Measurements from ENCODE around the gene WDFY1. TPM values are rescaled to one million over a fixed set of nuclear protein-coding genes. Genes with fewer than 3 reads are reported as not detected.

WDFY1 gene
- polyA plus RNA-seq, 4 donors = 51.7 to 70.8 (median 61.3) TPM

- DNase-seq (ENCODE audit: low read depth in 4 of 4, low spot score in 3 of 4) = no peak
These were observed 80.0 kb downstream of the WDFY1 start for GRCh38 chr2:223865124-223865523.

DNA sequence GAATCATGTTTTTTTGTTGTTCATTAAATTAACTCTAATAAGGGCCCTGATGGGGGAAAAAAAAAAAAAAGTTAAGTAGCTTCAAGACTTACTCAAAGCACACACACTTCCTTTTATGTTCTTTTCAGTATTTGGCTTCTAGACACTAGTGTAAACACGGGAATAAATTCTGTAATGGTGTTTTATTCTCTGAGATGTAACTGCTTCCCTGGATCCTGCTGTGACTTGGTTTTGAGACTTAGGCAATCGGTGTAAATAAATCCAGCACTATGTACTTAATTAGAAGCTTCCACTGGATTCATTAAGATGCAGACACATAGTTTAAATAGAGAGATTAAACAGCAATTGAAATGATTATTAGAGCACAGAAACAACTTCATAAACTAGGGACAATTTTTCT lies 81.6 kb downstream of the WDFY1 start:
- no peak for DNase-seq (ENCODE audit: low read depth in 4 of 4, low spot score in 3 of 4)

DNA sequence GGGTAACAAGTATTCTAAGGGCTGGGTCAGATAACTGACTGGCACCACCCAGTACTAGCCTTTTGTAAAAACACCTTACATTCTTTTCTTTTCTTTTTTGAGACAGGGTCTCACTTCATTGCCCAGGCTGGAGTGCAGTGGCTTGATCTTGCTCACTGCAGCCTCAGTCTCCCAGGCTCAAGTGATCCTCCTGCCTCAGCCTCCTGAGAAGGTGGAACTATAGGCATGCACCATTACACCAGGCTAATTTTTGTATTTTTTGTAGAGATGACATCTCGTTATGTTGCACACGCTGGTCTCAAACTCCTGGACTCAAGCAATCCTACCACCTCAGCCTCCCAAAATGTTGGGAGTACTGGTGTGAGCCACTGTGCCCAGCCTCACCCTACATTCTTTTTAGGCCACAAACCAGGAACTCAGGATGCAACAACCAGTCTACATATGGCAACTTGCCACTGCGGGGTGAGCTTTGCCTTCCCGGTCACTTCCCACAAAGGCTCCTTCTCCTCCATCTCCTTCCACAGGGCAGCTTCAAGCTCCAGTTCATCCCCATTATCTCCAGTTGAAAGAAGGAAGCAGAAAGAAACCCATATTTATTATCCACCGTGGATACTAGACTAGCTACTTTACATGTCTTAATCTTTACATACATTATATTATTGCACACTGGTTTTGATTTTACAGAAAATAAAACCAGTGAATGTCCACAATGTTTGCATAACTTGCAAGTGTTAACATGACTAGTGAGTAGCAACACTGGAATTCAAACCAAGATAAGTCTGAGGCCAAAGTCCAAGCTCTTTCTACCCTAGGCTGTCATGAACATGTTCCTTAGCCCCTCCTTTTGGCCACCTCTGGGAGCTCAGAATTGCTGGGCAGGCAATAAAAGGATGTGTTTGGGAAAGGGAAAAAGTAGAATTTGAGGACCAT lies 84.1 kb downstream of the WDFY1 start:
- DNase-seq (ENCODE audit: low read depth in 4 of 4, low spot score in 3 of 4) = no peak

DNA sequence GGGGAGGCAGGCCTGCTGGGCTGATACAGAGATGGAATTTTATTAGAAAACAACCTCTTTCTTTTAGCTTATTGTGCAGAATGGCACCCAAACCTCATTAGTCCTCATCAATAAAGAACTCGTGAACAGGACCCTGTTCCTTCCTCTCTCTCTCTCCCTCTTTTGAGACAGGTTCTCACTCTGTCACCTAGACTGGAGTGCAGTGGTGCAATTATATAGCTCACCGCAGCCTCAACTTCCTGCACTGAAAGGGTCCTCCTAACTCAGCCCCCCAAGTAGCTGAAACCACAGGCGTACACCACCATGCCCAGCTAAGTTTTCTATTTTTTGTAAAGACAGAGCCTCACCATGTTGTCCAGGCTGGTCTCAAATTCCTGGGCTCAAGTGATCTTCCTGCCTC lies 86.1 kb downstream of the WDFY1 start:
- no peak for DNase-seq (ENCODE audit: low read depth in 4 of 4, low spot score in 3 of 4)

- no peak for DNase-seq (ENCODE audit: low read depth in 4 of 4, low spot score in 3 of 4)
These were observed 88.6 kb downstream of the WDFY1 start for GRCh38 chr2:223856584-223856983.

DNA sequence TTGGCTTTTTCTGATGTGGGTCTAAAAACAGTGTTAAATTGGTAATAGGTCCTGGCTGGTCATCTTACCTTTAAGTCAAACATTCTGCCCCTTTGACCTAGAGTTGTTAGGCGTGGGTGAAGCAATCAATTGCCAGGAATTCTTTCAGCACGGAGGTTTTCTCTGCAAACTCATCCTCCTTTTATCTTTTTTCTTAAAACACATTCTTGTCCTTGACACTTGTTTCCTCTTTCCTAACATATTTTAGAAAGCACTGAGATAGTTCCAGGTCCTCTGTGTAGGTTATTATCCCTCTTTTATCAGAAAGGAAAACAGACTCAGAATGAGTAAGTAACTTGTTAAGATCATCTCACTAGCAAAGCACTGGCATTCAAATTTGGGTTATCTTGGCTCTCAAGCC lies 89.1 kb downstream of the WDFY1 start:
- no peak for DNase-seq (ENCODE audit: low read depth in 4 of 4, low spot score in 3 of 4)

DNA sequence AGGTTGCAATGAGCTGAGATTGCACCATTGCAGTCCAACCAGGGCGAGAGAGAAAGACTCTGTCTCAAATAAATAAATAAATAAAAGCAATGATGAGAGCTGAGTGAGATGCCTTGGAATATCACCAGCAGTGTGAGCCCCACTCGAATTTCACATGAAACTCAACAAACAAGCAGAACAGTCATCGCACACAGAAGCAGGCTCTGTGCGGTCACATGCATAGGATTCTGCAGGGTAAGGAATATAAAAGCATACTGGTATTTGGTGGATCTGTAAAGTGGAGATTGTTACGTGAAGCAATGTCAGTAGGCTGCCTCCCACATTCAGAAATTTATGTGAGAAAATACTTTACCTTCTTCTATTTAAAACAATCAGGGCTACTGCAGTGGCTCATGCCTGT lies 89.7 kb downstream of the WDFY1 start:
- no peak for DNase-seq (ENCODE audit: low read depth in 4 of 4, low spot score in 3 of 4)

DNA sequence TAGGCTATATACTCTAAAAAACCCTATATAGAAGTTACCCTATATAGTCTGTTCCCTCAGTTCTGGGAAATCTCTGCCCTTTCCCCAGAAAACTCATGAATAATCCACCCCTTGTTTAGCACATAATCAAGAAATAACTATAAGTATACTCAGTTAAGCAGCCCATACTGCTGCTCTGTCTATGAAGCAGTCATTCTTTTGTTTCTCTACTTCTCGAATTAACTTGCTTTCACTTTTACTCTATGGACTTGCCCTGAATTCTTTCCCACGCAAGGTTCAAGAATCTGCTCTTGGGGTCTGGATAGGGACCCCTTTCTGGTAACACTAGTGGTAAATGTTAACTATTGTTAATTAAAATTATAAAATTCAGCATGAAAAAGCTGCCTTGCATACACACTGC lies 90.4 kb downstream of the WDFY1 start:
- no peak for DNase-seq (ENCODE audit: low read depth in 4 of 4, low spot score in 3 of 4)

GRCh38 chr2:223853425-223853837 lies 91.7 kb downstream of the WDFY1 start:
- DNase-seq (ENCODE audit: low read depth in 4 of 4, low spot score in 3 of 4) = no peak

DNA sequence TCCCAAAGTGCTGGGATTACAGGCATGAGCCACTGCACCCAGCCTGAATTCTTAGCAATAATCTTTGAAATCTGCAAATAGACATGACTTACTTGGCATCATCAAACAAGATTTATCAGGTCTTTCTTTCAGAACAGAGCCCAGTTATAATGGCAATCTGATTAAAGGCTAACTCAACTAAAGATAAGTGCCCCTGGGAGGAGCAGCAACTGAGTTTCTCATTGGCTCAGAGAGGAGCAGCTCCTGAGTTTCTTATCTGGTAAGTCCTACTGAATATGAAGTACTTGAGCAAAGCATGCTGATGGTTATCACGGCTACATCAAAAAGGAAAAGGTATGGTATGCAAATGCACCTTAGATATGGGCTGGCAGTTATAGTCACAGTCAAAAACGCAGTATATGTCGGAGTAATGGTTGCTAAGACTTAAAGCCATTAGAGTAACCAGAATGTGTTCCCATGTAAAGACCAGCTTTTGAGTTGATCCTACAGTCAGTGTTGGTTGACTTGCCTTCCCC lies 92.8 kb downstream of the WDFY1 start:
- no peak for DNase-seq (ENCODE audit: low read depth in 4 of 4, low spot score in 3 of 4)

DNA sequence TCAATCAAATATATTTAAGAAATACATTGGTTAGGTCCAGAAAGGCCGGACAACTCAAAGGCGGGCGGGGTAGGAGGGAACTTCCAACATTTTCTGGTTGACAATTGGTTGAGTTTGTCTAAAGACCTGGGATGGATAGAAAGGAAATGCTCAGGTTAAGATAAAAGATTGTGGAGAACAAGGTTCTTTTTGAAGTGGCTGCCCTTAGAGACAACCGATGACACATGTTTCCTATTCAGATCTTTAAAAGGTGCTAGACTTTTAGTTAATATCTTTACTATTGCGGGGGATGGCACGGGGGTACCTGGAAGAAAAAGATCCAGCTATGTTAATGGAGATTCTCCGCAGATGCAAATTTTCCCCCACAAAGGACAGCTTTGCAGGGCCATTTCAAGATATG lies 97.7 kb downstream of the WDFY1 start:
- no peak for DNase-seq (ENCODE audit: low read depth in 4 of 4, low spot score in 3 of 4)

- DNase-seq (ENCODE audit: low read depth in 4 of 4, low spot score in 3 of 4) = no peak
These were observed 98.6 kb downstream of the WDFY1 start for GRCh38 chr2:223846515-223846914.

- DNase-seq (ENCODE audit: low read depth in 4 of 4, low spot score in 3 of 4) = no peak
These were observed 103.5 kb downstream of the WDFY1 start for GRCh38 chr2:223841436-223842190.

DNA sequence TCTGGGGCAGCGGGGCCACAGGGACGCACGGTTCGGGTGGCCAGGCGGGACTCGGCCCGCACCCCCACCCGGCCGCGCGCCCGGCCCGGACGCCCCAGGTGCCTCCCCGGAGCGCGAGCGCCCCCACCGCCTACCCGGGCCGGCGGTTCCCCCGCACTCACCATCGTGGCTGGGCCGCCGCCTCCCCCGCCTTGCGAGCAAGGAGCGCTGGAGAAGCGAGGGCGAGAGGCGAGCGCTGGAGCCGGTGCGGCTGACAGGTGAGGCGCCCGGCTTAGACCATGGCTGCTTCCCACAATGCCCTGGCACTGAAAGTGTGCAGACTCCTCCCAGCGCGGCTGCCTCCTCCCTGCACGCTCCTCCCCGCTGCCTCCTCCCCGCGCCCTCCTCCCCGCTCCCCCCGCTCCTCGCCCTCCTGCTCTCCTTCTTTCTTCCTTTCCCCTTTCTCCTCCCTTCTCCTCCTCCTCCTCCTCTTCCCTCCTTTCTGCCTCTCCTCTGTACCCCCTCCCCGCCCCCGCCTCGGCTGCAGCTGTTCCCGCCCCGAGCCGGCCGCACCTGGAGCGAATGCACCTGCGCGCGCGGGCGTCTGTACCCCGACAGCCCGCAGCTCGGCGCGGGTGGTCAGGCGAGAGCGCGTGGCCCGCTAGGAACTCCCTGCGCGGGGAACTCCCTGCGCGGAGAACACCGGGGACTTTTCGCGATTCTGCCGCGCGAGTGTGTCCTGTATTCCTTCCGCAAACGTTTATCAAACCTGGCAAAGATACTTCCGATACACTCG lies 107.7 kb downstream of the WDFY1 start, which contains the start of gene AP1S3:
Gene AP1S3 (minus strand): TSS at position 296 of the 775 bp plus-strand sequence. CDS start 132 bp downstream, at position 164.
- DNase-seq (ENCODE audit: low read depth in 4 of 4, low spot score in 3 of 4) = peak in 3 of 4 donors; percentile 29 to 63 (median 37)

DNA sequence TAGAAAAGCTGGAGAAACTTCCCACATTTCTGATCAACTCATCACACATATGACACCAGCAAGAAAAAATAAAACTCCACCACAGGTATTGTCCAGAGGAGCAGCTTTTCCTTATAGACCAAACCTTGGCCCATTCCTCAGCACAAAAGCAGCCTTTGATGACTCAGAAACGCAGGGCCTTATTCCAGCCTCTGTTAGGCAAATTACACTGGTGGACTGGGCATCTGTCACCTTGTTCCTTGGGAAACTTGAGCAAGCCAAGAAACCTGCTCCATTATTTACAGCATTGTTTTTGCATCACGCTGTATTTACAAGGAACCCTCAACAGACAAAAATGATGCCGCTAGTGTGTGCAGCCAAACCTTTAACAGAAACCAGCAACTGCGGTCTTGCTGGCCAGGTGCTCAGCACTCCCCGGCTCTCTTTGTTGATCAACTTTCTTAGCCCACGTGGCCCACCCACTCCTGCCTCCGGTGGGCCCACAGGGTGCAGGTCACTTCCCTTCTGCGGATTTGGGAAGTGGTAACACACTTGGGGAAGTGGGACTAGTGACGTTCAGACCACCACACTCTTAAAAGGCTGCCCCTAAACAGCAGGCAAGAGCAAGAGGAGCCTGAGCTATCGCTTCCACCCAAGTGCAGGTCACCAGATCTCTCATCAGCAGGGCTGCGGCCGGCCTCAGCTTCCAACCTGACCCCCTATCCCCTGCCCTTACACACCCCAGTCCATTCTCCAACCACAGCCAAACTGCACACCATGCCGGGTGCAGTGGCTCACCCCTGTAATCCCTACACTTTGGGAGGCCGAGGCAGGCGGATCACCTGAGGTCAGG lies 109.2 kb downstream of the WDFY1 start:
- no peak for DNase-seq (ENCODE audit: low read depth in 4 of 4, low spot score in 3 of 4)

DNA sequence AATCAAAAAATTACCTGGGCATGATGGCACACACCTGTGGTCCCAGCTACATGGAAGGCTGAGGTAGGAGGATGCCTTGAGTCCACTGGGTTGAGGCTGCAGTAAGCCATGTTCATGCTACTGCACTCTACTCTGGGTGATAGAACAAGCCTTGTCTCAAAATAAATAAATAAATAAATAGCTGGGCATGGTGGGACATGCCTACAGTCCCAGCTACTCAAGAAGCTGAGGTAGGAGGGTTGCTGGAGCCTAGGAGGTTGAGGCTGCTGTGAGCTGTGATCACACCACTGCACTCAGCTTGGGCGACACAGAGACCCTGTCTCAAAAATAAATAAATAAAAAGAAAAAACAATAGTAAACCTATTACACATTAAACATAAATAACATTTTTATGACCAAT lies 110.7 kb downstream of the WDFY1 start:
- DNase-seq (ENCODE audit: low read depth in 4 of 4, low spot score in 3 of 4) = no peak

GRCh38 chr2:223832241-223832903 lies 112.8 kb downstream of the WDFY1 start:
- DNase-seq (ENCODE audit: low read depth in 4 of 4, low spot score in 3 of 4) = no peak

DNA sequence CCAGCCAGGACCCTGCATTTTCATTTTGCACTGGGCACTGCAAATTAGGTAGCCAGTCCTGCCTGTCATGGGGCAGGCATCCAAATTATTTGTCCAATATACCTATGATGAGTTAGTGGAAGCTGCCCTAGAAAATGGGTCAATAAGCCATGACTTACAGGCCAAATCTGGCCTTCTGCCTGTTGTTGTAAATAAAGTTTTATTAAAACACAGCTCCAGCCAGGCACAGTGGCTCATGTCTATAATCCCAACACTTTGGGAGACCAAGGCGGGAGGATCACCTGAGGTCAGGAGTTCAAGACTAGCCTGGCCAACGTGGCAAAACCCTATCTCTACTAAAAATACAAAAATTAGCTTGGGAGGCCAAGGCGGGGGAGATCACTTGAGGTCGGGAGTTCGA lies 116.0 kb downstream of the WDFY1 start:
- DNase-seq (ENCODE audit: low read depth in 4 of 4, low spot score in 3 of 4) = no peak

DNA sequence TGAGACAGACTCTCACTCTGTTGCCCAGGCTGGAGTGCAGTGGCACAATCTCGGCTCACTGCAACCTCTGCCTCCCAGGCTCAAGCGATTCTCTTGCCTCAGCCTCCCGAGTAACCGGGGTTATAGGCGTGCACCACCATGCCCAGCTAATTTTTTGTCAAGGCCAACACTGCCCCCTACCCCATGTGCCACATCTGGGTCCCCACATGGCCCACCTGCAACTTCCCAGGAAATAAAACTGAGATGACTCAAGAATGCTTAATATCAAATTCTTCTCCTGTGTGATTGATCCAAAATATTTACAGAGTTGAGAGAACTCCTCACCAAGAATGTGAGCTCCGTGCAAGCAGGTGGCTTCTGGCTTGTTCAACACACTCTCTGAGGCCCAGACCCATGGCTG lies 116.8 kb downstream of the WDFY1 start:
- no peak for DNase-seq (ENCODE audit: low read depth in 4 of 4, low spot score in 3 of 4)

All from left renal pelvis (tissue), 4 donors.